Measurements from ENCODE around the gene SLC38A8.

The SLC38A8 gene

DNA sequence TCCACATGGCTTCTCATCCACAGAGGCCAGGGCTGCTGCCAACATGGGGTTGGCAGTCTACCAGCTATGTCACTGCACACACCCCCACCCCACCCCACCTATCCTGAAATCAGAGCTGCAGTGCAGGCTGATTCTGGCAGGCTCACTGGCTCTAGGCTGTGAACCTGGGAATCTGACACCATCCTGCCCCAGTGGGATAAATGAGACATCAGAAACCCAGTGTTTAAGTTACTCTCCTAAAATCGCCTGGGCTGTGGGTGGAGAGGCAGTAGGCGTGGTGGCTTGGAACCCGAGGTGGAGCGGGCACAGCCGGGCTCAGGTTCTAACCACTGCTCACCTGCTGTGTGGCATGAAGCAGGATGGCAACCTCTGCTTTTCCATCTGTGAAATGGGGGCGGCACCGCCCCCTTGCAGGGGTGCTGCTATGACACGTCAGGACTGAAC lies 5.6 kb downstream of the SLC38A8 start:
- TF ChIP-seq, protein P1, sequence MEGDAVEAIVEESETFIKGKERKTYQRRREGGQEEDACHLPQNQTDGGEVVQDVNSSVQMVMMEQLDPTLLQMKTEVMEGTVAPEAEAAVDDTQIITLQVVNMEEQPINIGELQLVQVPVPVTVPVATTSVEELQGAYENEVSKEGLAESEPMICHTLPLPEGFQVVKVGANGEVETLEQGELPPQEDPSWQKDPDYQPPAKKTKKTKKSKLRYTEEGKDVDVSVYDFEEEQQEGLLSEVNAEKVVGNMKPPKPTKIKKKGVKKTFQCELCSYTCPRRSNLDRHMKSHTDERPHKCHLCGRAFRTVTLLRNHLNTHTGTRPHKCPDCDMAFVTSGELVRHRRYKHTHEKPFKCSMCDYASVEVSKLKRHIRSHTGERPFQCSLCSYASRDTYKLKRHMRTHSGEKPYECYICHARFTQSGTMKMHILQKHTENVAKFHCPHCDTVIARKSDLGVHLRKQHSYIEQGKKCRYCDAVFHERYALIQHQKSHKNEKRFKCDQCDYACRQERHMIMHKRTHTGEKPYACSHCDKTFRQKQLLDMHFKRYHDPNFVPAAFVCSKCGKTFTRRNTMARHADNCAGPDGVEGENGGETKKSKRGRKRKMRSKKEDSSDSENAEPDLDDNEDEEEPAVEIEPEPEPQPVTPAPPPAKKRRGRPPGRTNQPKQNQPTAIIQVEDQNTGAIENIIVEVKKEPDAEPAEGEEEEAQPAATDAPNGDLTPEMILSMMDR (IDR thresholded peaks at IDR 0.05; ENCODE audit: low read depth, low read length, missing control alignments), result no peak
- in situ Hi-C loops (cut with HindIII; ENCODE audit: low sequenced_read_pairs), result no loop called here
- H3K4me3 ChIP-seq (ENCODE audit: low read depth, low read length), result no peak overlapping the region
- DNase-seq (ENCODE audit: low read depth), result no peak

DNA sequence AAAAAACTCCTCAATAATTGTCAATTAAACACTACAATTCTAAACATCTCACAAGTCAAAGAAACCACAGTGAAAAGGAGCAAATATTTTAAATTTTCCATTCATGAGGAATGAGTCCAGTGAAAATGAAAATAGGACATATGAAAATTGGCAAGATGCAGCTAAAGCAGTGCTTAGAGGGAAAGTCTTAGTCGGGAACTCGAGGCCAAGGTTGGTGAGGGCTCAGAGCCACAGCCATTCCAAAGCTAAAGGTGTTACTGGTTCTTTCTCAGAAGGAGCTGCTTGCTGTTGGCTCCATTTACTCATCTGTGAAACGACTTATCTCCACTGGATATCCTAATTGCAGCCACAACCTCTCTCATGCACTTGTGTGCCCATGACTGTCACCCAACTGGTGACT lies 6.5 kb downstream of the SLC38A8 start:
- no peak for DNase-seq (ENCODE audit: low read depth)
- TF ChIP-seq, protein P1 (IDR thresholded peaks at IDR 0.05; ENCODE audit: low read depth, low read length, missing control alignments), result no peak
- H3K4me3 ChIP-seq (ENCODE audit: low read depth, low read length), result no peak overlapping the region
- in situ Hi-C loops (cut with HindIII; ENCODE audit: low sequenced_read_pairs), result no loop called here

DNA sequence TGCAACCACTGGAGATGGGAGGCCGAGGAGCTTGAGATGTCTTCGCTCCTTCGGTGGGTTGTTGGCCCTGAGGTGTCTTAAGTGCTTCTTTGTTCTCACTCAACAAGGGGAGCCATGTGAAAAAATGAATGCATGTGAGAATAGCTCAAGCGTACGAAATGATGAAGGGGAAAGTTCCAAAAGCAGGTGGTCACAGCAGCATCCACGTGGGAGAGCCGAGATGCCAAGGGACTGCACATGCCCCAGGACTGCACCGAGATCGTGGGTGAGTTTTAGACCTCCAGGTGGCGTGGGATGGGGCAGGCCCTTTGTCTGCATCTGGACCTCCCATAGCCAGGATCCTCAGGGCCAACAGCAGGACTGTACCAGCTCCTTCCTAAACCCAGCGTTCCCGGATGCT lies 8.1 kb downstream of the SLC38A8 start:
- TF ChIP-seq, protein P1 (IDR thresholded peaks at IDR 0.05; ENCODE audit: low read depth, low read length, missing control alignments), result no peak
- DNase-seq (ENCODE audit: low read depth), result no peak
- H3K4me3 ChIP-seq (ENCODE audit: low read depth, low read length), result no peak overlapping the region
- in situ Hi-C loops (cut with HindIII; ENCODE audit: low sequenced_read_pairs), result no loop called here

DNA sequence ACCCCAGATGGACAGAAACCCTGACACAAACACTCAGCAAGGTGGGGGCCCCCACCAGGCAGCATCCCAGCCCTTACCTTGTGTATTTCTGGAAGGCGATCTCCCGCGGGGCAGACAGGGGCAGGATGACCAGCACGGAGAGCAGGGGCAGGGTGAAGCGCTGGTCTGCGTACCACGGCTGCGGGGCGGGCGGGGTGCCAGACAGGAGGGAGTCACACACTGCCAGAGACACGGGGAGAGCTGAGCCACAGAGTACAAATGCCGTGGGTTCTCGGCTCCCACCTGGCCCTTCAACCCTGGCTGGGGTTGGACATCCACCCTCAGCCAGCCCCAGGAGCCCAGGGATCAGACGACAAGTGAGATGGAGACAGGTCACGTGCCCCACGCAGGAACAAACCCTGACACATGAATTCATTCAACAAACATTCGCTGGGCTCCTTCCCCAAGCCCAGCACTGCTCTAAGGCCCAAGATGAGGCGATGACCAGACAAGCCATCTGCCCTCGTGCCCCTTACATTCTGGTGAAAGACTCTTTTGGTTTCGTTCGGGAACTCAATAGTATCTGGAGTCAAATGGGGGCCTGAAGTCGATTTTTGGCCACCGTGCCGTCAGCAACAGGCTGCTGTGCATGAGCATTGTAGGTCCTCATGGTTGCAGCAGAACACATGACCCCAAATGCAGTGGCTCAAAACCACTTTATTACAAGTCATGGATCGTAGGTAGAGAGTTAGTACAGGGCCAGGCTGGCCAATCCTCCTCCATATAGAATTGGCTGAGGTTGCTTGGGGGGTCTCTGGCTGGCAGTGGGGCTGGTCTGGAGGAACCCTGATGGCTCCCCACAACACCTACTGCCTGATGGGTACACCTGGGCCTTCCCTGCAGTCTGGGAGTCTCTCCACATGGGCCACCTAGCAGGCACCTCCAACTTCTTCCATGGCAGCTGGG lies 9.1 kb downstream of the SLC38A8 start:
- no peak for DNase-seq (ENCODE audit: low read depth)
- no peak overlapping the region for H3K4me3 ChIP-seq (ENCODE audit: low read depth, low read length)
- in situ Hi-C loops (cut with HindIII; ENCODE audit: low sequenced_read_pairs), result no loop called here
- TF ChIP-seq, protein P1 (IDR thresholded peaks at IDR 0.05; ENCODE audit: low read depth, low read length, missing control alignments), result no peak

DNA sequence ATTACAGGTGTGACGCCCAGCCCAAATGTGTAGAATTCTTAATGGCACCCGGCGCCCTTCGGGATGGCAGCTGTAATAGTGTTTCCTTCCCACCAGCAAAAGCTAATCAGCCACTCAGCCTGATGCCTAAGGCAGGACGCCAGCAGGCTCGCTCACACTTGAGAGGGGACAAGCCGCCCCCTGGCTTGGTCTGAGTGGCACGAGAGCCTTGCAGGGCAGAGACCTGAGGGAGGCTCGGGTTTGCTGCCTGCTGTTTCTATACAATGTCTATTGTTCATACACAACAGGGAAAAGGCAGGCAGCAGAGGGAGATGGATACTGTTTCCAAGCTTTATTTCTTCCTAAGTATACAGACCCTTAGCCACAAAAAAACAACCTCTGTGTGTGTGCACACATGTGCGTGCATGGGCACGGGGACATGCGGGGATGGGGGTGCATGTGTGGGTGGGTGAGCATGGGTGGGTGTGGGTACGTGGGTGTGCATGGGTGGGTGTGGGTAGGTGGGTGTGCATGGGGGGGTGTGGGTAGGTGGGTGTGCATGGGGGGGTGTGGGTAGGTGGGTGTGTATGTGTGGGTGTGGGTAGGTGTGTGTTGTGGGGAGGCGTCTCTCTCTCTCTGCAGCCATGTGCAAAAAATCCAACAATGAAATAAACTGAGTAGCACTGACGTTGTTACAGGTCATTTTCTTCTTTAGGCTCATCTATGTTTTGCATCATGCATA lies 10.0 kb downstream of the SLC38A8 start:
- no peak overlapping the region for H3K4me3 ChIP-seq (ENCODE audit: low read depth, low read length)
- in situ Hi-C loops (cut with HindIII; ENCODE audit: low sequenced_read_pairs), result no loop called here
- TF ChIP-seq, protein P1 (IDR thresholded peaks at IDR 0.05; ENCODE audit: low read depth, low read length, missing control alignments), result no peak
- DNase-seq (ENCODE audit: low read depth), result no peak

DNA sequence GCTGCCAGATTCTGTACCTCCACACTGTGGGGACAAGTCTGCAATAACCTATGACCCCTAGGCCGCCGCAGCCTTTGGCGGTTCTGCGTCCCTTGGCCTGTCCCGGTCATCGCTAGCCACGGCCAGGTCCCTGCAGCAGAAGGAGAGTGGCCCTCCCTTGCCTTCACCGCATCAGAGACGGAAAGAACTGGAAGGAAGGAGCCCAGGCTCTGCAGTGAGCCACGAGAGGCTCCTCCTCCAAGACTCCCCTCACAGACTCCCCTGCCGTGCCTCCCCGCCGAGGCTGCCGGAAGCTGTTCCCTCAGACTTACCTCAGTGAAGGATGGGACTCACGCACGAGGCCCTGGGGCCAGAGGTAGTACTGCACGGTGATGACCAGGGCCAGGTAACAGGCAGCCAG lies 11.0 kb downstream of the SLC38A8 start:
- in situ Hi-C loops (cut with HindIII; ENCODE audit: low sequenced_read_pairs), result no loop called here
- TF ChIP-seq, protein P1 (IDR thresholded peaks at IDR 0.05; ENCODE audit: low read depth, low read length, missing control alignments), result no peak
- H3K4me3 ChIP-seq (ENCODE audit: low read depth, low read length), result no peak overlapping the region
- no peak for DNase-seq (ENCODE audit: low read depth)
